Epidermal melanocyte (primary cell): ENCODE measurements around the gene ATRAID.
A peak's percentile ranks its signal among the peaks of the same experiment; 100 is the strongest.

Source experiments
- DNase-seq: peaks from one replicate; pipeline ENCODE4 v3.0.0; 2011; ENCODE audit warnings: low spot score; ENCODE audit not compliant: insufficient read length

Gene ATRAID

GRCh38 chr2:27247893-27248292 is 36.1 kb downstream of the ATRAID start:
- DNase-seq: no peak

GRCh38 chr2:27249159-27249890 is 37.5 kb downstream of the ATRAID start:
- no peak for DNase-seq

- peak; percentile 57 for DNase-seq
Observed at GRCh38 chr2:27249891-27250651, 38.2 kb downstream of the ATRAID start.

GRCh38 chr2:27250652-27251379 is 39.0 kb downstream of the ATRAID start:
- no peak for DNase-seq

GRCh38 chr2:27251766-27252165 is 39.9 kb downstream of the ATRAID start:
- no peak for DNase-seq

GRCh38 chr2:27255187-27255586 is 43.3 kb downstream of the ATRAID start:
- DNase-seq: no peak

- no peak for DNase-seq
Observed at GRCh38 chr2:27255660-27256059, 43.8 kb downstream of the ATRAID start.

- DNase-seq: no peak
Observed at GRCh38 chr2:27256855-27257454, 45.1 kb downstream of the ATRAID start.

- no peak for DNase-seq
Observed at GRCh38 chr2:27258051-27258450, 46.2 kb downstream of the ATRAID start.

- no peak for DNase-seq
Observed at GRCh38 chr2:27261241-27261925, 49.5 kb downstream of the ATRAID start.

GRCh38 chr2:27261926-27262298 is 50.1 kb downstream of the ATRAID start:
- DNase-seq: no peak

- DNase-seq: peak; percentile 77
Observed at GRCh38 chr2:27262379-27263286, 50.8 kb downstream of the ATRAID start, which contains the start of gene SLC30A3. TSS of gene SLC30A3 (minus strand) at chr2:27263047. CDS start at chr2:27262906, 141 bp downstream.

- no peak for DNase-seq
Observed at GRCh38 chr2:27263287-27264252, 51.7 kb downstream of the ATRAID start.

- no peak for DNase-seq
Observed at GRCh38 chr2:27264253-27264752, 52.5 kb downstream of the ATRAID start.

GRCh38 chr2:27264753-27265535 is 53.1 kb downstream of the ATRAID start:
- DNase-seq: peak; percentile 55

- no peak for DNase-seq
Observed at GRCh38 chr2:27265536-27265870, 53.7 kb downstream of the ATRAID start.
